Liver (tissue), 3 donors: ENCODE measurements around the gene UBL4A.

ENCODE experiments used
- EGR1 ChIP-seq, 2 donors: IDR thresholded peaks; 2 replicates each; pipeline ENCODE4 v1.6.1; 2016 to 2018; ENCODE audit warnings: antibody characterized with exemption in 2 of 2, low read depth in 2 of 2
- FOXA1 ChIP-seq: IDR thresholded peaks from 2 replicates; pipeline ENCODE4 v1.6.1; 2016; ENCODE audit warnings: antibody characterized with exemption
- FOXA2 ChIP-seq: IDR thresholded peaks from 2 replicates; pipeline ENCODE4 v1.6.1; 2016; ENCODE audit warnings: antibody characterized with exemption
- RAD21 ChIP-seq, 2 donors: IDR thresholded peaks; 2 replicates each; pipeline ENCODE4 v1.6.1; 2016; ENCODE audit warnings: antibody characterized with exemption in 2 of 2, mild to moderate bottlenecking in 2 of 2
- RXRA ChIP-seq, 2 donors: IDR thresholded peaks; 2 replicates each; pipeline ENCODE4 v1.6.1; 2017 to 2018; ENCODE audit warnings: antibody characterized with exemption in 2 of 2, mild to moderate bottlenecking in 1 of 2
- SP1 ChIP-seq: IDR thresholded peaks from 2 replicates; pipeline ENCODE4 v1.6.1; 2018; ENCODE audit warnings: antibody characterized with exemption, mild to moderate bottlenecking
- TAF1 ChIP-seq: conservative IDR thresholded peaks from 2 replicates; pipeline ENCODE4 v1.6.1; 2016; ENCODE audit warnings: antibody characterized with exemption, mild to moderate bottlenecking
- YY1 ChIP-seq: IDR thresholded peaks from 2 replicates; pipeline ENCODE4 v1.6.1; 2016; ENCODE audit warnings: antibody characterized with exemption, mild to moderate bottlenecking
- TF ChIP-seq, protein P1 (sequence below): IDR thresholded peaks from 2 replicates; pipeline ENCODE4 v1.6.1; 2016; ENCODE audit warnings: antibody characterized with exemption
- TF ChIP-seq, protein P2 (sequence below): fragments of 150-350 bp; IDR thresholded peaks from 2 replicates; pipeline ENCODE4 v1.5.1; 2017; ENCODE audit warnings: improper control_type of control experiment, low read depth, low read length; ENCODE audit not compliant: missing input control
- TF ChIP-seq, protein P3 (sequence below): IDR thresholded peaks from 2 replicates; pipeline ENCODE4 v1.6.1; 2016; ENCODE audit warnings: antibody characterized with exemption, mild to moderate bottlenecking
- TF ChIP-seq, protein P4 (sequence below): IDR thresholded peaks from 2 replicates; pipeline ENCODE4 v1.6.1; 2016; ENCODE audit warnings: antibody characterized with exemption
- TF ChIP-seq, protein P5 (sequence below): IDR thresholded peaks from 2 replicates; pipeline ENCODE4 v1.6.1; 2016; ENCODE audit warnings: antibody characterized with exemption
- donor health status: healthy.
- donor health status: healthy.

DNA sequence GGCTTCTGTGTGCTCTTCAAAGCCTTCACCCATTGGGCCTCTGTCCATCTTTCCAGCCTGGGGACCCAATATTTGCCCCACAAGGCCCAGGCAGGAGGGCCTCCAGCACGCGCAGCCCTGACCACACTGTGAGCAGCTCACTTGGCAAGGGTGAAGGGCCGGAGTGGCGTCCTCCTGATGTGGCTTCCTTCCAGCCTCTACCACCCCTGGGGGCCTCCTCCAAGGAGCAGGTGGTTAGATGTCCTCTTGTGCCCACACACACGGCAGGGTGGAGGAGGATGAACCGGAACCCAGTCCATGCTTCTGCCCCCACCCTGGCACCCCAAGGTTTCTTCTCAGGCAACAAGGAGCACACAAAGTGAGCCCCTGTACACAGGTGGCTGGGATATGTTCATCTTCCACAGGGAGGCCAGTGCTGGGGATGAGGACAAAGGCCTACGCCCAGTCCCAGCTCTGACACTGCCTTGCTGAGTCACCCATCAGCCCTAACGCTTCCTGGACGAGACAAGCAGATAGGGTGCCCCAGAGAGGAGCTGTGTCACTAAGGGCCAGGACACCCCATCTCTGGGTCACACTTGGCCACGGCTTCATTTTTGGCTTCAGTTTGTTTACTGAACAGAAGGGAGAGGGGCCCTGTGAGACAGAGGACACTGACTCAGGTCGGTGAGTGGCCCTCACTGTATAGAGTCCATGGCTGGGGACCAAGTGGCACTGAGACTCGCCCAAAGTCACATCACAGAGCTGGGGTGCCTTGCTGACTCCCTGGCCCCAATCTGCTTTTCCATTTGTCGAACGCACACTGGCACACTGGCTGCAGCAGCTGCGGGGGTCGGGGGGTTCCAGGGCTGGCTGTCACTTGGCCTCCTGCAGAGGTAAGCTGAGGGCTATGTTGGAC, 1.9 kb downstream of the UBL4A start:
- TF ChIP-seq, protein P1, sequence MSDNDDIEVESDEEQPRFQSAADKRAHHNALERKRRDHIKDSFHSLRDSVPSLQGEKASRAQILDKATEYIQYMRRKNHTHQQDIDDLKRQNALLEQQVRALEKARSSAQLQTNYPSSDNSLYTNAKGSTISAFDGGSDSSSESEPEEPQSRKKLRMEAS = no peak
- TF ChIP-seq, protein P2, sequence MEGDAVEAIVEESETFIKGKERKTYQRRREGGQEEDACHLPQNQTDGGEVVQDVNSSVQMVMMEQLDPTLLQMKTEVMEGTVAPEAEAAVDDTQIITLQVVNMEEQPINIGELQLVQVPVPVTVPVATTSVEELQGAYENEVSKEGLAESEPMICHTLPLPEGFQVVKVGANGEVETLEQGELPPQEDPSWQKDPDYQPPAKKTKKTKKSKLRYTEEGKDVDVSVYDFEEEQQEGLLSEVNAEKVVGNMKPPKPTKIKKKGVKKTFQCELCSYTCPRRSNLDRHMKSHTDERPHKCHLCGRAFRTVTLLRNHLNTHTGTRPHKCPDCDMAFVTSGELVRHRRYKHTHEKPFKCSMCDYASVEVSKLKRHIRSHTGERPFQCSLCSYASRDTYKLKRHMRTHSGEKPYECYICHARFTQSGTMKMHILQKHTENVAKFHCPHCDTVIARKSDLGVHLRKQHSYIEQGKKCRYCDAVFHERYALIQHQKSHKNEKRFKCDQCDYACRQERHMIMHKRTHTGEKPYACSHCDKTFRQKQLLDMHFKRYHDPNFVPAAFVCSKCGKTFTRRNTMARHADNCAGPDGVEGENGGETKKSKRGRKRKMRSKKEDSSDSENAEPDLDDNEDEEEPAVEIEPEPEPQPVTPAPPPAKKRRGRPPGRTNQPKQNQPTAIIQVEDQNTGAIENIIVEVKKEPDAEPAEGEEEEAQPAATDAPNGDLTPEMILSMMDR = no peak
- TF ChIP-seq TAF1 (no peak), SP1 (no peak), RAD21 (IDR thresholded peaks at IDR 0.05) (no peak), FOXA1 (no peak), YY1 (no peak), RXRA (IDR thresholded peaks at IDR 0.05) (no peak), FOXA2 (no peak), EGR1 (IDR thresholded peaks at IDR 0.05; ENCODE audit: low read depth in 2 of 2) (no peak)
- TF ChIP-seq, protein P3, sequence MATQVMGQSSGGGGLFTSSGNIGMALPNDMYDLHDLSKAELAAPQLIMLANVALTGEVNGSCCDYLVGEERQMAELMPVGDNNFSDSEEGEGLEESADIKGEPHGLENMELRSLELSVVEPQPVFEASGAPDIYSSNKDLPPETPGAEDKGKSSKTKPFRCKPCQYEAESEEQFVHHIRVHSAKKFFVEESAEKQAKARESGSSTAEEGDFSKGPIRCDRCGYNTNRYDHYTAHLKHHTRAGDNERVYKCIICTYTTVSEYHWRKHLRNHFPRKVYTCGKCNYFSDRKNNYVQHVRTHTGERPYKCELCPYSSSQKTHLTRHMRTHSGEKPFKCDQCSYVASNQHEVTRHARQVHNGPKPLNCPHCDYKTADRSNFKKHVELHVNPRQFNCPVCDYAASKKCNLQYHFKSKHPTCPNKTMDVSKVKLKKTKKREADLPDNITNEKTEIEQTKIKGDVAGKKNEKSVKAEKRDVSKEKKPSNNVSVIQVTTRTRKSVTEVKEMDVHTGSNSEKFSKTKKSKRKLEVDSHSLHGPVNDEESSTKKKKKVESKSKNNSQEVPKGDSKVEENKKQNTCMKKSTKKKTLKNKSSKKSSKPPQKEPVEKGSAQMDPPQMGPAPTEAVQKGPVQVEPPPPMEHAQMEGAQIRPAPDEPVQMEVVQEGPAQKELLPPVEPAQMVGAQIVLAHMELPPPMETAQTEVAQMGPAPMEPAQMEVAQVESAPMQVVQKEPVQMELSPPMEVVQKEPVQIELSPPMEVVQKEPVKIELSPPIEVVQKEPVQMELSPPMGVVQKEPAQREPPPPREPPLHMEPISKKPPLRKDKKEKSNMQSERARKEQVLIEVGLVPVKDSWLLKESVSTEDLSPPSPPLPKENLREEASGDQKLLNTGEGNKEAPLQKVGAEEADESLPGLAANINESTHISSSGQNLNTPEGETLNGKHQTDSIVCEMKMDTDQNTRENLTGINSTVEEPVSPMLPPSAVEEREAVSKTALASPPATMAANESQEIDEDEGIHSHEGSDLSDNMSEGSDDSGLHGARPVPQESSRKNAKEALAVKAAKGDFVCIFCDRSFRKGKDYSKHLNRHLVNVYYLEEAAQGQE = no peak
- TF ChIP-seq, protein P4, sequence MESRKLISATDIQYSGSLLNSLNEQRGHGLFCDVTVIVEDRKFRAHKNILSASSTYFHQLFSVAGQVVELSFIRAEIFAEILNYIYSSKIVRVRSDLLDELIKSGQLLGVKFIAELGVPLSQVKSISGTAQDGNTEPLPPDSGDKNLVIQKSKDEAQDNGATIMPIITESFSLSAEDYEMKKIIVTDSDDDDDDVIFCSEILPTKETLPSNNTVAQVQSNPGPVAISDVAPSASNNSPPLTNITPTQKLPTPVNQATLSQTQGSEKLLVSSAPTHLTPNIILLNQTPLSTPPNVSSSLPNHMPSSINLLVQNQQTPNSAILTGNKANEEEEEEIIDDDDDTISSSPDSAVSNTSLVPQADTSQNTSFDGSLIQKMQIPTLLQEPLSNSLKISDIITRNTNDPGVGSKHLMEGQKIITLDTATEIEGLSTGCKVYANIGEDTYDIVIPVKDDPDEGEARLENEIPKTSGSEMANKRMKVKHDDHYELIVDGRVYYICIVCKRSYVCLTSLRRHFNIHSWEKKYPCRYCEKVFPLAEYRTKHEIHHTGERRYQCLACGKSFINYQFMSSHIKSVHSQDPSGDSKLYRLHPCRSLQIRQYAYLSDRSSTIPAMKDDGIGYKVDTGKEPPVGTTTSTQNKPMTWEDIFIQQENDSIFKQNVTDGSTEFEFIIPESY = no peak
- TF ChIP-seq, protein P5, sequence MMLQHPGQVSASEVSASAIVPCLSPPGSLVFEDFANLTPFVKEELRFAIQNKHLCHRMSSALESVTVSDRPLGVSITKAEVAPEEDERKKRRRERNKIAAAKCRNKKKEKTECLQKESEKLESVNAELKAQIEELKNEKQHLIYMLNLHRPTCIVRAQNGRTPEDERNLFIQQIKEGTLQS = no peak
